Naive B cell (primary cell): Measurements from ENCODE around the gene RAE1. TPM values are rescaled to one million over a fixed set of nuclear protein-coding genes. Genes with fewer than 3 reads are reported as not detected.

ENCODE experiments used
- ATAC-seq, 2 donors: fragments of 150-1000 bp; cut with Tn5 transposase; 2 replicates each; pipeline ENCODE4 v1.10.0; 2021; ENCODE audit warnings: low read depth in 2 of 2, mild to moderate bottlenecking in 2 of 2, moderate library complexity in 2 of 2
- DNase-seq: peaks from one replicate; pipeline ENCODE4 v3.0.0; 2022
- H3K27ac Mint-ChIP-seq, 6 donors: one replicate each; pipeline ENCODE4 v1.8.0; 2020 to 2022; ENCODE audit warnings: mild to moderate bottlenecking in 6 of 6, mixed read lengths in 6 of 6, moderate library complexity in 5 of 6, inconsistent platforms in 2 of 6
- H3K27me3 Mint-ChIP-seq, 3 donors: one replicate each; pipeline ENCODE4 v1.8.0; 2021 to 2022; ENCODE audit warnings: mixed read lengths in 3 of 3, mild to moderate bottlenecking in 1 of 3
- H3K36me3 Mint-ChIP-seq, 2 donors: one replicate each; pipeline ENCODE4 v1.8.0; 2020 to 2022; ENCODE audit warnings: mixed read lengths in 2 of 2, inconsistent platforms in 1 of 2, mild to moderate bottlenecking in 1 of 2
- H3K4me1 Mint-ChIP-seq, 3 donors: one replicate each; pipeline ENCODE4 v1.8.0; 2020 to 2022; ENCODE audit warnings: mixed read lengths in 3 of 3, inconsistent platforms in 1 of 3, mild to moderate bottlenecking in 1 of 3, moderate library complexity in 1 of 3
- H3K4me3 Mint-ChIP-seq, 8 donors: one replicate each; pipeline ENCODE4 v1.8.0; 2020 to 2022; ENCODE audit warnings: mild to moderate bottlenecking in 8 of 8, mixed read lengths in 8 of 8, moderate library complexity in 8 of 8, inconsistent platforms in 2 of 8
- H3K9me3 Mint-ChIP-seq, 7 donors: one replicate each; pipeline ENCODE4 v1.8.0; 2020 to 2022; ENCODE audit warnings: mixed read lengths in 7 of 7, mild to moderate bottlenecking in 5 of 7, inconsistent platforms in 2 of 7, moderate library complexity in 1 of 7
- polyA plus RNA-seq, 6 donors: library from polyadenylated mRNA; unstranded; fragments of 300-500 nt; fragmentation: Illumina TruSeq; gene quantifications; one replicate each; pipeline ENCODE4 v1.2.3, GENCODE V29; 2021; ENCODE audit warnings: low read depth in 6 of 6

The RAE1 gene
- polyA plus RNA-seq, 6 donors from 2014 or later = 31.1 to 55.1 (median 39.8) TPM

DNA sequence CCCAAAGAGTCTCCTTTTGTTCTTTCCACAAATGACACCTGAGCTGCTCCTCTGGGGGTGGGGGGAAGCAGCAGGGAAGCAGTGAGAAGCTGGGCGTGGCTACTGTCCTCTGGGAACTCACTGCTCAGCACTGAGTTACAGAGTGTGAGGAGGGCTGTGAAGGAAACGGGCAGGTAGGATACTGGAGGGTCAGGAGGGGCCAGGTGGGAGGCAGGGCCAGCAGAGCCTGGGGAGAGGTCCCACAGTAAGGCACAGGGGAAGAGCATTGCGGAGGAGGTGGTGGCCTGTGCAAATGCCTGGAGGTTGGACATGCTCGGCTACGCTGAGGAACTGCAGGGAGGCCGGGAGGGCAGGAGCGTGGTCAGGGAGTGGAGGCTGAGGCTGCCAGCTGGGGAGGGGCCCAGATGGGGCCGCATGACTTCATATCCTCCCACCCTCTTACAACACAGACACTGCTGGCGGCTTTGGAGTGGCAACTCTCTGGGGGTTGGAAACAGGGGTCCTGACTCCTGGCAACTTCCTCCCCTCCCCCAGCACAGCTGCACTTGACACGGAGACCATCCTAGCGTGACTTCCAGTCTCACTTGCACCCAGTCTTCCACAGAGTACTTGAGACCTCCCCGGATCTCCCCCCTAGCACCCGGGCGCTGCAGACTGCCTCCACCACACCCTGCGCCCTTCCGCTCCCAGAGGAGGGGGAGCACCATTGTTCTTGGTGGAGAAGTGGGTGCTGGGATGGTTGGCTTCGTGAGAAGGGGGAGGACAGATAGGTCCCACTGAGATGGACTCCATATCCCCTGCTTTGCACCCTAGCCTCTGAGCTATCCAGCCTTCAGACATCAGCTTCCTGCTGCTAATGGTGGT, 74.3 kb downstream of the RAE1 start:
- Mint-ChIP-seq H3K27me3 (no peaks in the 10 kb centered on the region), H3K9me3 (no peaks in the 10 kb centered on the region), H3K27ac (peak overlapping the region in 5 of 6 donors; percentile 74 to 91 (median 89)), H3K4me1 (peaks cover 56 to 88% (median 73%) of the 10 kb centered on the region in 3 donors), H3K4me3 (peak overlapping the region; percentile 37 to 88 (median 80)), H3K36me3 (no peaks in the 10 kb centered on the region)
- peak; percentile 42 for DNase-seq
- ATAC-seq = peak; percentile 40 to 44

DNA sequence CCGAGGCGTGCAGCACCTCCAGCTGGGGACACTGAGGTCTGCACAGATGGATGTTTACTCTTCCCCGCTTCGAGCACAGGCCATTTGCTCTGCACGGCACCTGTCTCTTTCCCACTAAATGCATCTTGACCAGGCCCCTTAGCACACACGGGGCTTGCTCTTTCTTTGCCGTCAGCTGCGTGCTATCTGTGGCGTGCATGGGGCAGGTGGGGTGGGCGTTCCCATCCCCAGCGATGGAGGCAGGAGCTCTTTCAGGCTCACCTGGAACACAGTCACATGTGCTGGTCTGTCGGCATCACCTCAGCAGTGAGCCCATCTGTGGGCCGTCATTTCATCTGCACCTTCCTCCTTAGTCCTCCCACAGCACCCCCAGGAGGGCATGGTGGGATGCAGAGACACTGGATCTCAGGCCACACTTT, 75.2 kb downstream of the RAE1 start:
- ATAC-seq = no peak
- Mint-ChIP-seq H3K4me1 (peaks cover 53 to 96% (median 72%) of the 10 kb centered on the region in 3 donors), H3K36me3 (no peaks in the 10 kb centered on the region), H3K9me3 (no peaks in the 10 kb centered on the region), H3K27ac (peak overlapping the region in 4 of 6 donors; percentile 5 to 91 (median 43)), H3K27me3 (no peaks in the 10 kb centered on the region), H3K4me3 (peak overlapping the region in 7 of 8 donors; percentile 67 to 88 (median 80))
- DNase-seq = no peak

DNA sequence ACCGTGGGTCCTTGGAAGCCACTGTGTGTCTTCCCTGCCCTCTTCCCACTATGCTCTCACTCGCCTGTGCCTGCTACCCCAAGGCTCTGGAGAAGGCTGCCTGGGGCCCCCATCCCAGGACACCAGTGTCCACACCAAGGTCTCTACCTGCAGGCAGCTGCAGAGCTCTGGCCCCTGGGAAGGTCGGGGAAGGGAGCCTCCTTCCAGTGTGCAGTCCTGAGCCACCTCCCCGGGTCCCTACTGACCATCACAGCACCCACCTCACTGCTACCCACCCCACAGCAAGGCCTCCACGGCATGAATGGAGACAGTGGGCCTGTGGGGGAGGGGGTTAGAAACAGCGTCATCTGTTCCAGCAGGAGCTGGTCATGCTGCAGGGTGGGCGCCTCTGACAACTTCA, 75.8 kb downstream of the RAE1 start:
- Mint-ChIP-seq H3K4me1 (peaks cover 50 to 97% (median 75%) of the 10 kb centered on the region in 3 donors), H3K36me3 (no peaks in the 10 kb centered on the region), H3K4me3 (peak overlapping the region in 7 of 8 donors; percentile 7 to 87 (median 71)), H3K27ac (peak overlapping the region in 3 of 6 donors; percentile 25 to 68 (median 34)), H3K9me3 (no peaks in the 10 kb centered on the region), H3K27me3 (no peaks in the 10 kb centered on the region)
- ATAC-seq = no peak
- DNase-seq = no peak

DNA sequence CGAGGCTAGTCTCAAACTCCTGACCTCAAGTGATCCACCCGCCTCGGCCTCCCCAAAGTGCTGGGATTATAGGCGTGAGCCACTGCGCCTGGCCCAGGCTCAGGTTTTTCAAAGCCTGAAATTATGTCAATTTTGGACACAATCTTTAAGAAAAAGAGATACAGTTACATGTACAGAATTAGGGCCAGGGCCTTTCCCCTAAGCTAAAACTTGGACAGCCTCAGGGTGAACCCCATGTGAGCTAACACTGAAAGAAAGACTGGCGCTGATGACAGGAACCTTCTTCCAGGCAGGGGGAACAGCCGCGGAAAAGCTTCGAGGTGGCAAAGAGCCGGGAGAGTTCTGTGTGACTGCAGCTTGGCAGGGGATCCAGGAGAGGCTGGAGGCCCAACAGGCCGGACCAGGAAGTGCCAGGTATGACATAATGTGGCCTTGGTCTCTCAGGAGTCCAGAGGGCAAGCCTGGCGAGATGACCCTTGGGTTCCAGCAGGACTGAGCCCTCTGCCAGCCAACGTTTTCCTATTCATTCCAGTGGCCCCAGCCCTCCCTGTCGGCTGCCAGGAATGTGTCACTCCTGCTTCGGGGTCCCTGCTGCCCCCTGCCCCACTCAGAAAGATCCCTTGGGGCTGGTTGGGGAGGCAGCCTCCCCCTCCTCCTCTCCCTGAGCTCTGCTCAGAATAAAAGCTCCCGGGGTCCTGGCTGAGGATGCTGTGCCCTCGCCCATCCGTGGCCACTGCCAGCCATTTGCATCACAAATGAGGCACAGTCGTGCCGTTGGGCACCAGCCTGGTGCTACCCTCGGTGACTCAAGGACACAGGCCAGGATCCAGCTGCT, 77.5 kb downstream of the RAE1 start:
- no peak for ATAC-seq
- Mint-ChIP-seq H3K4me3 (peak overlapping the region in 1 of 8 donors; percentile 47), H3K9me3 (no peaks in the 10 kb centered on the region), H3K36me3 (no peaks in the 10 kb centered on the region), H3K27ac (no peak overlapping the region), H3K4me1 (peaks cover 64 to 99% (median 88%) of the 10 kb centered on the region in 3 donors), H3K27me3 (no peaks in the 10 kb centered on the region)
- no peak for DNase-seq

Other genes with a start within 250 kb of the RAE1 start
- gene BMP7, start 84.6 kb upstream of the RAE1 start, polyA plus RNA-seq = not detected
- gene SPO11, start 21.5 kb upstream of the RAE1 start, polyA plus RNA-seq = not detected
- 100 to 1,000 TPM in 5 of 6 donors, 10 to 100 TPM in 1; 80.1 to 189 (median 157) TPM for gene RBM38, start 40.1 kb downstream of the RAE1 start, polyA plus RNA-seq
- not detected for gene CTCFL, start 173.9 kb downstream of the RAE1 start, polyA plus RNA-seq
- not detected for gene PCK1, start 209.9 kb downstream of the RAE1 start, polyA plus RNA-seq